K562 treated with DMSO at 1 percent for 4 hours (cell line): ENCODE measurements around the gene AR. TPM values are rescaled to one million over a fixed set of nuclear protein-coding genes. Genes with fewer than 3 reads are reported as not detected.

Source experiments
- total RNA-seq: library from RNA; unstranded; fragments of 300-600 nt; gene quantifications from 2 replicates; pipeline ENCODE4 v1.2.3, GENCODE V29; 2022; ENCODE audit not compliant: insufficient read depth

AR gene, protein sequence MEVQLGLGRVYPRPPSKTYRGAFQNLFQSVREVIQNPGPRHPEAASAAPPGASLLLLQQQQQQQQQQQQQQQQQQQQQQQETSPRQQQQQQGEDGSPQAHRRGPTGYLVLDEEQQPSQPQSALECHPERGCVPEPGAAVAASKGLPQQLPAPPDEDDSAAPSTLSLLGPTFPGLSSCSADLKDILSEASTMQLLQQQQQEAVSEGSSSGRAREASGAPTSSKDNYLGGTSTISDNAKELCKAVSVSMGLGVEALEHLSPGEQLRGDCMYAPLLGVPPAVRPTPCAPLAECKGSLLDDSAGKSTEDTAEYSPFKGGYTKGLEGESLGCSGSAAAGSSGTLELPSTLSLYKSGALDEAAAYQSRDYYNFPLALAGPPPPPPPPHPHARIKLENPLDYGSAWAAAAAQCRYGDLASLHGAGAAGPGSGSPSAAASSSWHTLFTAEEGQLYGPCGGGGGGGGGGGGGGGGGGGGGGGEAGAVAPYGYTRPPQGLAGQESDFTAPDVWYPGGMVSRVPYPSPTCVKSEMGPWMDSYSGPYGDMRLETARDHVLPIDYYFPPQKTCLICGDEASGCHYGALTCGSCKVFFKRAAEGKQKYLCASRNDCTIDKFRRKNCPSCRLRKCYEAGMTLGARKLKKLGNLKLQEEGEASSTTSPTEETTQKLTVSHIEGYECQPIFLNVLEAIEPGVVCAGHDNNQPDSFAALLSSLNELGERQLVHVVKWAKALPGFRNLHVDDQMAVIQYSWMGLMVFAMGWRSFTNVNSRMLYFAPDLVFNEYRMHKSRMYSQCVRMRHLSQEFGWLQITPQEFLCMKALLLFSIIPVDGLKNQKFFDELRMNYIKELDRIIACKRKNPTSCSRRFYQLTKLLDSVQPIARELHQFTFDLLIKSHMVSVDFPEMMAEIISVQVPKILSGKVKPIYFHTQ
- total RNA-seq = not detected in 2 replicates

DNA sequence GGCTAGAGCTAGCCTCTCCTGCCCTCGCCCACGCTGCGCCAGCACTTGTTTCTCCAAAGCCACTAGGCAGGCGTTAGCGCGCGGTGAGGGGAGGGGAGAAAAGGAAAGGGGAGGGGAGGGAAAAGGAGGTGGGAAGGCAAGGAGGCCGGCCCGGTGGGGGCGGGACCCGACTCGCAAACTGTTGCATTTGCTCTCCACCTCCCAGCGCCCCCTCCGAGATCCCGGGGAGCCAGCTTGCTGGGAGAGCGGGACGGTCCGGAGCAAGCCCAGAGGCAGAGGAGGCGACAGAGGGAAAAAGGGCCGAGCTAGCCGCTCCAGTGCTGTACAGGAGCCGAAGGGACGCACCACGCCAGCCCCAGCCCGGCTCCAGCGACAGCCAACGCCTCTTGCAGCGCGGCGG lies at the start of gene AR:
Gene AR (plus strand): TSS at position 204 of the 400 bp plus-strand sequence. CDS start 1,126 bp downstream, outside the sequence.

